NT2/D1 (cell line): ENCODE data around the gene SLC39A13.

Source experiments
- DNase-seq: peaks from one replicate; pipeline ENCODE4 v3.0.0-alpha.2; 2011; ENCODE audit warnings: low read depth, low spot score
- H3K27me3 ChIP-seq: 2 replicates; pipeline ENCODE4 v1.6.0; 2011; ENCODE audit warnings: mild to moderate bottlenecking; ENCODE audit not compliant: insufficient read length, insufficient read depth
- H3K36me3 ChIP-seq: 2 replicates; pipeline ENCODE4 v1.6.1; 2011; ENCODE audit warnings: mild to moderate bottlenecking, low read length, mixed read lengths; ENCODE audit not compliant: insufficient read depth, insufficient read length
- H3K4me1 ChIP-seq: 2 replicates; pipeline ENCODE4 v1.5.1; 2011; ENCODE audit not compliant: insufficient read depth, insufficient read length
- H3K4me3 ChIP-seq: 2 replicates; pipeline ENCODE4 v1.5.1; 2011; ENCODE audit warnings: low read depth; ENCODE audit not compliant: insufficient read length
- H3K9ac ChIP-seq: 2 replicates; pipeline ENCODE4 v1.6.0; 2011; ENCODE audit warnings: low read depth; ENCODE audit not compliant: insufficient read length
- H3K9me3 ChIP-seq: 2 replicates; pipeline ENCODE4 v1.5.1; 2011; ENCODE audit warnings: mild to moderate bottlenecking, low read length; ENCODE audit not compliant: insufficient read depth
- SUZ12 ChIP-seq: IDR thresholded peaks from 2 replicates; pipeline ENCODE4 v1.6.1; 2011; ENCODE audit not compliant: insufficient read length, insufficient read depth; ENCODE audit errors: extremely low read depth
- YY1 ChIP-seq: IDR thresholded peaks from 2 replicates; pipeline ENCODE4 v1.6.1; 2011; ENCODE audit not compliant: insufficient read length, insufficient read depth
- ZNF274 ChIP-seq: IDR thresholded peaks from 2 replicates; pipeline ENCODE4 v1.6.1; 2011; ENCODE audit warnings: mild to moderate bottlenecking, low read depth, low read length

Gene SLC39A13

DNA sequence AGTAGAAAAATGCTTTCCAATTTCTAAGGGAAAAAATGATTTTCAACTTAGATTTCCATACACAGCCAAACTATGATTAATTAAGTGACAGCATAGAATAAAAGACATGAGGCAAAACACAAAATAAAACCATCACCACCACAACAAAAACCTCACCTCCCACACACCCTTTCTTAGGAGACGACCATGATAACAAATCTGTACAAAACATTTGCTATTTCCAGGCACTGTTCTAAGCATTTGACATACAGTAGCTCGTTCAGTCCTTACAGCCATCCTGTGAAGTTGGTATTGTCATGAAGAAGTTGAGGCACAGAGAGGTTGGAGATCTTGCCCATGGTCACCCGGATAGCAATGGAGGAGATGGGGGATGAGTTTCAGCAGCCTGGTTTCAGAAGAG is 38.7 kb upstream of the SLC39A13 start:
- no peak for TF ChIP-seq YY1
- no peak for TF ChIP-seq SUZ12
- TF ChIP-seq ZNF274: no peak
- no peak overlapping the region for H3K9ac ChIP-seq

DNA sequence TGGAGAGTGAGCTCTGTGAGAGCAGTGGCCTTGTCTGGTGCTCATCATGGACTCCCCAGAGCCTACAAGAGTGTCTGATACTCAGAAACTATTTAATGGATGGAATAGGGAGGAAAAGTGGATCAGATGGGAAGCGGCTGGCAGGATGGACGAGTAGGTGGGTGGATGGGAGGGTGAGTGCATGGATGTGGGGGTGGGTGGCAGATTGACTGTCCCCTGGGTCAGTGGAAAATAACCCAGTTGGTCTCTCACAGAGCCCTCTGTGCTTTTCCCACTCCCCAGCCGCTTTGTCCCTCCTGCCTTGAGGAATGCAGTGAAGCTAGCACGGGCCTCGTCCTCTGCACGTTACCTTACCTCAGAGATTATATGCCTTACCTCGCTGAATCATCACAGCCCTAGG is 36.0 kb upstream of the SLC39A13 start:
- no peaks in the 10 kb centered on the region for H3K27me3 ChIP-seq
- H3K4me3 ChIP-seq: no peak overlapping the region
- TF ChIP-seq ZNF274 (no peak), YY1 (no peak), SUZ12 (no peak)
- no peaks in the 10 kb centered on the region for H3K9me3 ChIP-seq
- peaks cover 23% of the 10 kb centered on the region for H3K4me1 ChIP-seq
- no peak for DNase-seq
- H3K9ac ChIP-seq: no peak overlapping the region
- no peaks in the 10 kb centered on the region for H3K36me3 ChIP-seq

More for the DNA sequence above, 38.7 kb upstream of the SLC39A13 start:
- Histone ChIP-seq H3K4me1 (peaks cover 8% of the 10 kb centered on the region), H3K4me3 (no peak overlapping the region), H3K9me3 (no peaks in the 10 kb centered on the region), H3K27me3 (no peaks in the 10 kb centered on the region), H3K36me3 (no peaks in the 10 kb centered on the region)
- DNase-seq: no peak

GRCh38 chr11:47373876-47374719 is 34.3 kb upstream of the SLC39A13 start:
- peak; percentile 61 for DNase-seq
- Histone ChIP-seq H3K4me1 (peaks cover 26% of the 10 kb centered on the region), H3K27me3 (no peaks in the 10 kb centered on the region), H3K4me3 (no peak overlapping the region), H3K9me3 (no peaks in the 10 kb centered on the region), H3K36me3 (no peaks in the 10 kb centered on the region), H3K9ac (no peak overlapping the region)
- no peak for TF ChIP-seq ZNF274
- no peak for TF ChIP-seq YY1
- no peak for TF ChIP-seq SUZ12

- no peaks in the 10 kb centered on the region for H3K36me3 ChIP-seq
- H3K4me3 ChIP-seq: no peak overlapping the region
- H3K4me1 ChIP-seq: peaks cover 26% of the 10 kb centered on the region
- no peak for TF ChIP-seq YY1
- no peak for TF ChIP-seq SUZ12
- no peak for TF ChIP-seq ZNF274
- H3K9ac ChIP-seq: no peak overlapping the region
- no peak for DNase-seq
- no peaks in the 10 kb centered on the region for H3K9me3 ChIP-seq
- no peaks in the 10 kb centered on the region for H3K27me3 ChIP-seq
These were observed 33.7 kb upstream of the SLC39A13 start for GRCh38 chr11:47374720-47375019.

DNA sequence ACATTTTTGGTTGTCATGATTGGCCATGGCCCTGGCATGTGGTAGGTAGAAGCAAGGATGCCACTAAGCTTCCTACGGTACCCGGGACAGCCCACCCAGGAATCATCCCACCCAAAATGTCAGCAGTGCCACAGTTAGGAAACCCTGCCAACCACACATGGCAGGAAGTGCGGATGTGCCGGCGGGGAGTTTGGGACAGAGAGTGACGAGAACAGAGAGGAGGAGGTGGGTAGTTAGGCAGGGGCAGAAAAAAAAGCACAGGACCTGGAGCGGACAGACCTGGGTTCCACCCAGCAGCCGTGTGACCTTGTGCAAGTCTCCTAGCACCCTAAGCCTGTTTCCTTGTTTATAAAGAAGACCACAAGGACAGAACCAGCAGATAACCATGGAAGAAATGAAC is 33.4 kb upstream of the SLC39A13 start:
- Histone ChIP-seq H3K36me3 (no peaks in the 10 kb centered on the region), H3K4me1 (peaks cover 26% of the 10 kb centered on the region), H3K9ac (no peak overlapping the region), H3K4me3 (no peak overlapping the region), H3K27me3 (no peaks in the 10 kb centered on the region), H3K9me3 (no peaks in the 10 kb centered on the region)
- TF ChIP-seq ZNF274: no peak
- no peak for TF ChIP-seq YY1
- TF ChIP-seq SUZ12: no peak
- DNase-seq: no peak

DNA sequence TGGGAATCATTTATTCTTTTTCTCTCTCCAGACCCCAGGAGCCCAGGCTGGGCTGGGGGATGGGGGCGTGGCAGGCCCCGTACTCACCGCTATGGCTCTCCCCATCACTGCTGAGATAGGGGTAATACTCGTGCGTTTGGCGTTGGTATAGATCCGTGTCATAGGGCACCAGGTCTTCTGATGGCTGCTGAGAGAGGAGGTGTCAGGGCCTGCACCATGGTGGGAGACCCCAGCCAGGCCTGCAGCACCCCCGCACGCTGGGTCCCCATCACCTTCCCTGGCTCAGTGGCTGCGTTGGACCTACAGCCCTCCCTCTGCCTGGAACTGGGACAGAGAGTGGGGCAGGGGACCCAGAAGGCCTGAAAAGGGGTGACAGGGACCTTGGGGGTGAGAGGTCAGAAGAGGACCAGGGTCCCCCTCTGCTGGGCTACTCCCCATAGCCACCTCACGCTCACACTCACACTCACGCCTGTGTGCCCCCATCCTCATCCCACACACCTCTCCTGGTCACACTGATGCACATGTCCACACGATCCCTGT is 32.8 kb upstream of the SLC39A13 start:
- no peak overlapping the region for H3K4me3 ChIP-seq
- H3K9ac ChIP-seq: no peak overlapping the region
- H3K9me3 ChIP-seq: no peaks in the 10 kb centered on the region
- H3K27me3 ChIP-seq: no peaks in the 10 kb centered on the region
- H3K4me1 ChIP-seq: peaks cover 26% of the 10 kb centered on the region
- no peak for TF ChIP-seq SUZ12
- TF ChIP-seq ZNF274: no peak
- TF ChIP-seq YY1: no peak
- no peaks in the 10 kb centered on the region for H3K36me3 ChIP-seq
- no peak for DNase-seq

- TF ChIP-seq YY1 (no peak), SUZ12 (no peak)
- Histone ChIP-seq H3K36me3 (no peaks in the 10 kb centered on the region), H3K4me3 (no peak overlapping the region), H3K27me3 (no peaks in the 10 kb centered on the region), H3K4me1 (peaks cover 26% of the 10 kb centered on the region), H3K9ac (no peak overlapping the region), H3K9me3 (no peaks in the 10 kb centered on the region)
- DNase-seq: no peak
These were observed 32.3 kb upstream of the SLC39A13 start for GRCh38 chr11:47376107-47376524.
